GM23338 (cell line): ENCODE results near the gene COL26A1. TPM values are rescaled to one million over a fixed set of nuclear protein-coding genes. Genes with fewer than 3 reads are reported as not detected.

Experiments
- ATAC-seq: fragments of 200-7000 bp; cut with Tn5 transposase; 3 replicates; pipeline ENCODE4 v1.9.1; 2020
- DNase-seq: peaks from one replicate; pipeline ENCODE4 v3.0.0-alpha.2; 2015; ENCODE audit warnings: low spot score
- H2AFZ ChIP-seq: fragments of 200-600 bp; sonication (generic); 2 replicates; pipeline ENCODE4 v1.8.0; 2016; ENCODE audit warnings: antibody characterized with exemption, mild to moderate bottlenecking, moderate library complexity
- H3F3A ChIP-seq: fragments of 200-600 bp; sonication (generic); replicated peaks from 2 replicates; pipeline ENCODE4 v1.8.0; 2017; ENCODE audit warnings: antibody characterized with exemption, mixed run types, low read depth
- H3K27ac ChIP-seq: fragments of 200-600 bp; sonication (generic); 2 replicates; pipeline ENCODE4 v1.6.1; 2016; ENCODE audit warnings: low read depth
- H3K27me3 ChIP-seq: fragments of 200-600 bp; sonication (generic); 2 replicates; pipeline ENCODE4 v1.8.0; 2016; ENCODE audit warnings: mild to moderate bottlenecking, mixed run types, moderate library complexity; ENCODE audit not compliant: insufficient read depth
- H3K36me3 ChIP-seq: fragments of 200-600 bp; sonication (generic); 2 replicates; pipeline ENCODE4 v1.8.0; 2016; ENCODE audit warnings: mild to moderate bottlenecking; ENCODE audit not compliant: insufficient read depth
- H3K4me1 ChIP-seq: fragments of 200-600 bp; sonication (generic); 2 replicates; pipeline ENCODE4 v1.8.0; 2016; ENCODE audit warnings: mild to moderate bottlenecking, moderate library complexity; ENCODE audit not compliant: insufficient read depth
- H3K4me2 ChIP-seq: fragments of 200-600 bp; sonication (generic); 2 replicates; pipeline ENCODE4 v1.7.1; 2017; ENCODE audit warnings: mixed run types
- H3K4me3 ChIP-seq: fragments of 200-600 bp; sonication (generic); 2 replicates; pipeline ENCODE4 v1.6.1; 2016; ENCODE audit warnings: mixed run types
- H3K79me2 ChIP-seq: fragments of 200-600 bp; sonication (generic); replicated peaks from 2 replicates; pipeline ENCODE4 v1.8.0; 2017; ENCODE audit warnings: mild to moderate bottlenecking; ENCODE audit not compliant: insufficient read depth
- H3K9me2 ChIP-seq: fragments of 200-600 bp; sonication (generic); 2 replicates; pipeline ENCODE4 v1.8.0; 2017; ENCODE audit not compliant: insufficient read depth
- H4K20me1 ChIP-seq: fragments of 200-600 bp; sonication (generic); replicated peaks from 2 replicates; pipeline ENCODE4 v1.8.0; 2017; ENCODE audit warnings: mild to moderate bottlenecking; ENCODE audit not compliant: insufficient read depth
- H3K27ac Mint-ChIP-seq: 2 replicates; pipeline ENCODE4 v1.8.0; 2020; ENCODE audit warnings: inconsistent platforms, mild to moderate bottlenecking, moderate library complexity, mixed read lengths
- H3K27me3 Mint-ChIP-seq: 3 replicates; pipeline ENCODE4 v1.8.0; 2022; ENCODE audit warnings: low read depth, mild to moderate bottlenecking, moderate library complexity, mixed read lengths, inconsistent platforms; ENCODE audit not compliant: insufficient read depth, poor library complexity
- H3K36me3 Mint-ChIP-seq: 3 replicates; pipeline ENCODE4 v1.8.0; 2021; ENCODE audit warnings: low read depth, mild to moderate bottlenecking, inconsistent platforms, moderate library complexity, mixed read lengths
- H3K4me1 Mint-ChIP-seq: 3 replicates; pipeline ENCODE4 v1.8.0; 2020; ENCODE audit warnings: mild to moderate bottlenecking, inconsistent platforms, mixed read lengths
- H3K4me3 Mint-ChIP-seq: 3 replicates; pipeline ENCODE4 v1.8.0; 2021; ENCODE audit warnings: moderate library complexity, mild to moderate bottlenecking, inconsistent platforms, mixed read lengths
- H3K9me3 Mint-ChIP-seq: 3 replicates; pipeline ENCODE4 v1.8.0; 2020; ENCODE audit warnings: moderate library complexity, mild to moderate bottlenecking, inconsistent platforms, mixed read lengths
- CREB1 ChIP-seq: fragments of 250-450 bp; sonication (Bioruptor Pico); IDR thresholded peaks from 2 replicates; pipeline ENCODE4 v1.5.0; 2020; ENCODE audit warnings: low read depth, mild to moderate bottlenecking, moderate library complexity
- EZH2 ChIP-seq: fragments of 200-600 bp; sonication (generic); IDR thresholded peaks from one replicate; pipeline ENCODE4 v1.8.0; 2017; ENCODE audit warnings: antibody characterized with exemption, mild to moderate bottlenecking, low read depth; ENCODE audit not compliant: unreplicated experiment
- EZH2phosphoT487 ChIP-seq: fragments of 200-600 bp; sonication (generic); IDR thresholded peaks from one replicate; pipeline ENCODE4 v1.8.1; 2018; ENCODE audit warnings: antibody characterized with exemption; ENCODE audit not compliant: unreplicated experiment
- JUNB ChIP-seq: IDR thresholded peaks from one replicate; pipeline ENCODE4 v1.6.1; 2016; ENCODE audit warnings: antibody characterized with exemption; ENCODE audit not compliant: unreplicated experiment
- NANOG ChIP-seq: IDR thresholded peaks from 2 replicates; pipeline ENCODE4 v1.6.1; 2016; ENCODE audit warnings: antibody characterized with exemption, borderline replicate concordance
- POLR2AphosphoS5 ChIP-seq: IDR thresholded peaks from 2 replicates; pipeline ENCODE4 v1.6.1; 2016; ENCODE audit warnings: antibody characterized with exemption, low read depth
- STAT1 ChIP-seq: IDR thresholded peaks from one replicate; pipeline ENCODE4 v1.6.1; 2016; ENCODE audit warnings: antibody characterized with exemption; ENCODE audit not compliant: unreplicated experiment
- ZNF114 ChIP-seq: fragments of 250-450 bp; sonication (Bioruptor Pico); IDR thresholded peaks from 2 replicates; pipeline ENCODE4 v1.5.0; 2020; ENCODE audit warnings: mild to moderate bottlenecking, moderate library complexity
- ZNF331 ChIP-seq: fragments of 250-450 bp; sonication (Bioruptor Pico); IDR thresholded peaks from 2 replicates; pipeline ENCODE4 v1.5.0; 2020; ENCODE audit warnings: low read depth, mild to moderate bottlenecking, moderate library complexity
- polyA plus RNA-seq: library from polyadenylated mRNA; unstranded; fragments of >200 nt; fragmentation: Nextera tagmentation; extraction: Ambion mirVana; gene quantifications from 2 replicates; pipeline ENCODE4 v1.2.1, GENCODE V29; 2016
- total RNA-seq: library from RNA; depleted of rRNA; stranded (reverse); fragments of >200 nt; shearing (Covaris generic); gene quantifications from 2 replicates; pipeline ENCODE4 v1.2.3, GENCODE V29; 2014
- TF ChIP-seq, protein P1 (sequence below): IDR thresholded peaks from one replicate; pipeline ENCODE4 v1.6.1; 2018; ENCODE audit warnings: antibody characterized with exemption; ENCODE audit not compliant: unreplicated experiment
- TF ChIP-seq, protein P2 (sequence below): IDR thresholded peaks from 2 replicates; pipeline ENCODE4 v1.6.1; 2016; ENCODE audit warnings: antibody characterized with exemption
- TF ChIP-seq, protein P3 (sequence below): fragments of 250-450 bp; sonication (Bioruptor Pico); IDR thresholded peaks from 2 replicates; pipeline ENCODE4 v1.5.0; 2020; ENCODE audit warnings: mild to moderate bottlenecking, moderate library complexity

Gene COL26A1
- total and polyA plus RNA-seq, 2 experiments from 2014 or later: 17.8 to 55.0 TPM

DNA sequence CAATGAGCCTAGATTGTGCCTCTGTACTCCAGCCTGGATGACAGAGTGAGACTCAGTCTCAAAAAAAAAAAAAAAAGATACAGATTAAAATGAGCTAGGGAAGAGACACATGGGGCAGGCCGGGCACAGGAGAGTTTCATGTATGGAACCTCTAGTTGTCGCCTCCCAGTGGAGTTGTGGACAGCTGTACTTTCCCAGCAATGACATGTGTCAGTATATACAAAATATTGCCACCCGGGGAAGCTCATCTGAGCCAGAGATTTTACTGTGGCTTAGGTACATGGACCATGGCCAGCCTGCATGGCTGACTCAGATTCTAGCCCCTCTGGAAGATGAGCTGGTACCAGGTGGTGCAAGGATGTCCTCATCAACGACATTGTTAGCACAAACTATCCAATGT is 87.4 kb downstream of the COL26A1 start (continued):
- TF ChIP-seq, protein P1, sequence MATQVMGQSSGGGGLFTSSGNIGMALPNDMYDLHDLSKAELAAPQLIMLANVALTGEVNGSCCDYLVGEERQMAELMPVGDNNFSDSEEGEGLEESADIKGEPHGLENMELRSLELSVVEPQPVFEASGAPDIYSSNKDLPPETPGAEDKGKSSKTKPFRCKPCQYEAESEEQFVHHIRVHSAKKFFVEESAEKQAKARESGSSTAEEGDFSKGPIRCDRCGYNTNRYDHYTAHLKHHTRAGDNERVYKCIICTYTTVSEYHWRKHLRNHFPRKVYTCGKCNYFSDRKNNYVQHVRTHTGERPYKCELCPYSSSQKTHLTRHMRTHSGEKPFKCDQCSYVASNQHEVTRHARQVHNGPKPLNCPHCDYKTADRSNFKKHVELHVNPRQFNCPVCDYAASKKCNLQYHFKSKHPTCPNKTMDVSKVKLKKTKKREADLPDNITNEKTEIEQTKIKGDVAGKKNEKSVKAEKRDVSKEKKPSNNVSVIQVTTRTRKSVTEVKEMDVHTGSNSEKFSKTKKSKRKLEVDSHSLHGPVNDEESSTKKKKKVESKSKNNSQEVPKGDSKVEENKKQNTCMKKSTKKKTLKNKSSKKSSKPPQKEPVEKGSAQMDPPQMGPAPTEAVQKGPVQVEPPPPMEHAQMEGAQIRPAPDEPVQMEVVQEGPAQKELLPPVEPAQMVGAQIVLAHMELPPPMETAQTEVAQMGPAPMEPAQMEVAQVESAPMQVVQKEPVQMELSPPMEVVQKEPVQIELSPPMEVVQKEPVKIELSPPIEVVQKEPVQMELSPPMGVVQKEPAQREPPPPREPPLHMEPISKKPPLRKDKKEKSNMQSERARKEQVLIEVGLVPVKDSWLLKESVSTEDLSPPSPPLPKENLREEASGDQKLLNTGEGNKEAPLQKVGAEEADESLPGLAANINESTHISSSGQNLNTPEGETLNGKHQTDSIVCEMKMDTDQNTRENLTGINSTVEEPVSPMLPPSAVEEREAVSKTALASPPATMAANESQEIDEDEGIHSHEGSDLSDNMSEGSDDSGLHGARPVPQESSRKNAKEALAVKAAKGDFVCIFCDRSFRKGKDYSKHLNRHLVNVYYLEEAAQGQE: no peak
- TF ChIP-seq ZNF114 (no peak), NANOG (no peak), ZNF331 (CRISPR knock-in tag) (no peak), EZH2phosphoT487 (no peak), STAT1 (no peak), EZH2 (no peak), CREB1 (no peak), JUNB (no peak)
- TF ChIP-seq, protein P2, sequence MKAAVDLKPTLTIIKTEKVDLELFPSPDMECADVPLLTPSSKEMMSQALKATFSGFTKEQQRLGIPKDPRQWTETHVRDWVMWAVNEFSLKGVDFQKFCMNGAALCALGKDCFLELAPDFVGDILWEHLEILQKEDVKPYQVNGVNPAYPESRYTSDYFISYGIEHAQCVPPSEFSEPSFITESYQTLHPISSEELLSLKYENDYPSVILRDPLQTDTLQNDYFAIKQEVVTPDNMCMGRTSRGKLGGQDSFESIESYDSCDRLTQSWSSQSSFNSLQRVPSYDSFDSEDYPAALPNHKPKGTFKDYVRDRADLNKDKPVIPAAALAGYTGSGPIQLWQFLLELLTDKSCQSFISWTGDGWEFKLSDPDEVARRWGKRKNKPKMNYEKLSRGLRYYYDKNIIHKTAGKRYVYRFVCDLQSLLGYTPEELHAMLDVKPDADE: no peak

DNA sequence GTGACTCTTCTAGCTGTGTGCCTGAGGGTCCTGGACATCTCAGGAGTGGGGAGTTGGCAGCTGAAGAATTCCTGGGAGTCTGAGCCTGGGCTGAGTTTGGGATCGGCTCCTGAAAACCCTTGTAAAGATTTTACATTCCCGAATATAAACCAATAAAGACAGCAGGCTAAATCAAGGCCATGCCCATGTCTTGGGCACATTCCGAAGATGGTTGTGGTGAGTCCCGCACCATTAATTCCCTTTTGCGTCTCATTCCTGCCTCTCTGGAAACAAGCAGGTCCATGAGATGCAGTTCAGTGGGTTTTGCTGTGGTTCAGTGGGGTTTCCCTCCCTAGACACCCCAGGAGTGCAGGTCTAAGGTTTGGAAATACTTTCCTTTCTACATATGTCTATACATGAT is 90.9 kb downstream of the COL26A1 start:
- H3K9me2 ChIP-seq: no peaks in the 10 kb centered on the region
- H3K36me3 Mint-ChIP-seq: peaks cover 5% of the 10 kb centered on the region; the same call in 2 of the 3 replicates
- H3K4me3 ChIP-seq: no peak overlapping the region
- no peaks in the 10 kb centered on the region for H3K79me2 ChIP-seq
- no peak overlapping the region for H3K27ac Mint-ChIP-seq
- H3K27ac ChIP-seq: no peak overlapping the region
- H3K4me3 Mint-ChIP-seq: no peak overlapping the region
- no peak overlapping the region for H2AFZ ChIP-seq
- H3F3A ChIP-seq: no peaks in the 10 kb centered on the region
- no peaks in the 10 kb centered on the region for H3K4me1 Mint-ChIP-seq
- no peaks in the 10 kb centered on the region; the same call in 1 of the 2 replicates for H3K36me3 ChIP-seq
- no peaks in the 10 kb centered on the region for H4K20me1 ChIP-seq
- DNase-seq: no peak
- H3K27me3 Mint-ChIP-seq: peaks cover 6% of the 10 kb centered on the region
- TF ChIP-seq STAT1: no peak
- no peak for TF ChIP-seq POLR2AphosphoS5
- TF ChIP-seq, protein P3, sequence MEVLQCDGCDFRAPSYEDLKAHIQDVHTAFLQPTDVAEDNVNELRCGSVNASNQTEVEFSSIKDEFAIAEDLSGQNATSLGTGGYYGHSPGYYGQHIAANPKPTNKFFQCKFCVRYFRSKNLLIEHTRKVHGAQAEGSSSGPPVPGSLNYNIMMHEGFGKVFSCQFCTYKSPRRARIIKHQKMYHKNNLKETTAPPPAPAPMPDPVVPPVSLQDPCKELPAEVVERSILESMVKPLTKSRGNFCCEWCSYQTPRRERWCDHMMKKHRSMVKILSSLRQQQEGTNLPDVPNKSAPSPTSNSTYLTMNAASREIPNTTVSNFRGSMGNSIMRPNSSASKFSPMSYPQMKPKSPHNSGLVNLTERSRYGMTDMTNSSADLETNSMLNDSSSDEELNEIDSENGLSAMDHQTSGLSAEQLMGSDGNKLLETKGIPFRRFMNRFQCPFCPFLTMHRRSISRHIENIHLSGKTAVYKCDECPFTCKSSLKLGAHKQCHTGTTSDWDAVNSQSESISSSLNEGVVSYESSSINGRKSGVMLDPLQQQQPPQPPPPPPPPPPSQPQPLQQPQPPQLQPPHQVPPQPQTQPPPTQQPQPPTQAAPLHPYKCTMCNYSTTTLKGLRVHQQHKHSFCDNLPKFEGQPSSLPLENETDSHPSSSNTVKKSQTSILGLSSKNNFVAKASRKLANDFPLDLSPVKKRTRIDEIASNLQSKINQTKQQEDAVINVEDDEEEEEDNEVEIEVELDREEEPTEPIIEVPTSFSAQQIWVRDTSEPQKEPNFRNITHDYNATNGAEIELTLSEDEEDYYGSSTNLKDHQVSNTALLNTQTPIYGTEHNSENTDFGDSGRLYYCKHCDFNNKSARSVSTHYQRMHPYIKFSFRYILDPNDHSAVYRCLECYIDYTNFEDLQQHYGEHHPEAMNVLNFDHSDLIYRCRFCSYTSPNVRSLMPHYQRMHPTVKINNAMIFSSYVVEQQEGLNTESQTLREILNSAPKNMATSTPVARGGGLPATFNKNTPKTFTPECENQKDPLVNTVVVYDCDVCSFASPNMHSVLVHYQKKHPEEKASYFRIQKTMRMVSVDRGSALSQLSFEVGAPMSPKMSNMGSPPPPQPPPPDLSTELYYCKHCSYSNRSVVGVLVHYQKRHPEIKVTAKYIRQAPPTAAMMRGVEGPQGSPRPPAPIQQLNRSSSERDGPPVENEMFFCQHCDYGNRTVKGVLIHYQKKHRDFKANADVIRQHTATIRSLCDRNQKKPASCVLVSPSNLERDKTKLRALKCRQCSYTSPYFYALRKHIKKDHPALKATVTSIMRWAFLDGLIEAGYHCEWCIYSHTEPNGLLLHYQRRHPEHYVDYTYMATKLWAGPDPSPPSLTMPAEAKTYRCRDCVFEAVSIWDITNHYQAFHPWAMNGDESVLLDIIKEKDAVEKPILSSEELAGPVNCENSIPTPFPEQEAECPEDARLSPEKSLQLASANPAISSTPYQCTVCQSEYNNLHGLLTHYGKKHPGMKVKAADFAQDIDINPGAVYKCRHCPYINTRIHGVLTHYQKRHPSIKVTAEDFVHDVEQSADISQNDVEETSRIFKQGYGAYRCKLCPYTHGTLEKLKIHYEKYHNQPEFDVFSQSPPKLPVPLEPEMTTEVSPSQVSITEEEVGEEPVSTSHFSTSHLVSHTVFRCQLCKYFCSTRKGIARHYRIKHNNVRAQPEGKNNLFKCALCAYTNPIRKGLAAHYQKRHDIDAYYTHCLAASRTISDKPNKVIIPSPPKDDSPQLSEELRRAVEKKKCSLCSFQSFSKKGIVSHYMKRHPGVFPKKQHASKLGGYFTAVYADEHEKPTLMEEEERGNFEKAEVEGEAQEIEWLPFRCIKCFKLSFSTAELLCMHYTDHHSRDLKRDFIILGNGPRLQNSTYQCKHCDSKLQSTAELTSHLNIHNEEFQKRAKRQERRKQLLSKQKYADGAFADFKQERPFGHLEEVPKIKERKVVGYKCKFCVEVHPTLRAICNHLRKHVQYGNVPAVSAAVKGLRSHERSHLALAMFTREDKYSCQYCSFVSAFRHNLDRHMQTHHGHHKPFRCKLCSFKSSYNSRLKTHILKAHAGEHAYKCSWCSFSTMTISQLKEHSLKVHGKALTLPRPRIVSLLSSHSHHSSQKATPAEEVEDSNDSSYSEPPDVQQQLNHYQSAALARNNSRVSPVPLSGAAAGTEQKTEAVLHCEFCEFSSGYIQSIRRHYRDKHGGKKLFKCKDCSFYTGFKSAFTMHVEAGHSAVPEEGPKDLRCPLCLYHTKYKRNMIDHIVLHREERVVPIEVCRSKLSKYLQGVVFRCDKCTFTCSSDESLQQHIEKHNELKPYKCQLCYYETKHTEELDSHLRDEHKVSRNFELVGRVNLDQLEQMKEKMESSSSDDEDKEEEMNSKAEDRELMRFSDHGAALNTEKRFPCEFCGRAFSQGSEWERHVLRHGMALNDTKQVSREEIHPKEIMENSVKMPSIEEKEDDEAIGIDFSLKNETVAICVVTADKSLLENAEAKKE (CRISPR knock-in tag): no peak
- TF ChIP-seq, protein P1: no peak
- TF ChIP-seq EZH2phosphoT487: no peak
- no peak for TF ChIP-seq EZH2
- H3K4me2 ChIP-seq: no peak overlapping the region
- H3K4me1 ChIP-seq: no peaks in the 10 kb centered on the region
- H3K9me3 Mint-ChIP-seq: no peaks in the 10 kb centered on the region
- no peak for ATAC-seq
- H3K27me3 ChIP-seq: no peaks in the 10 kb centered on the region
